ENCODE results near the gene WBP1L.
"Not testable (repeated sequence)": the region's sequence is repeated elsewhere in the genome, so short reads cannot be mapped to it uniquely, and the experiment has no call there.

Gene WBP1L

DNA sequence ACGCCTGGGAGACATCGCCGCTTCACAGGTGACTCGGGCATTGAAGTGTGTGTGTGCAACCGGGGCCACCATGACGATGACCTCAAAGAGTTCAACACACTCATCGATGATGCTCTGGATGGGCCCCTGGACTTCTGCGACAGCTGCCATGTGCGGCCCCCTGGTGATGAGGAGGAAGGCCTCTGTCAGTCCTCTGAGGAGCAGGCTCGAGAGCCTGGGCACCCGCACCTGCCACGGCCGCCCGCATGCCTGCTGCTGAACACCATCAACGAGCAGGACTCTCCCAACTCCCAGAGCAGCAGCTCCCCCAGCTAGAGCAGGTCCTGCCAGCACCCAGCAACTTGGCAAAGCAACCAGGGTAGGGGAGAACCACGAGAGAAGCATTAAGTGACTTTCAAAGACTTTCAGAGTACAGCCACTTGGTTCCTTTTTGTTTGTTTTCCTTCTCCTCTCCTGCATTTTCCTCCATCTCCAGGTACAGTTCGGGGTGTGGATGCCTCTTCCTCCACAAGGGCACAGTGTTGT lies 69.3 kb downstream of the WBP1L start:
- DNase-seq (ENCODE audit: low read depth) = no peak

- no peak for DNase-seq (ENCODE audit: low read depth)
These were observed 70.1 kb downstream of the WBP1L start for GRCh38 chr10:102813734-102814452.

DNA sequence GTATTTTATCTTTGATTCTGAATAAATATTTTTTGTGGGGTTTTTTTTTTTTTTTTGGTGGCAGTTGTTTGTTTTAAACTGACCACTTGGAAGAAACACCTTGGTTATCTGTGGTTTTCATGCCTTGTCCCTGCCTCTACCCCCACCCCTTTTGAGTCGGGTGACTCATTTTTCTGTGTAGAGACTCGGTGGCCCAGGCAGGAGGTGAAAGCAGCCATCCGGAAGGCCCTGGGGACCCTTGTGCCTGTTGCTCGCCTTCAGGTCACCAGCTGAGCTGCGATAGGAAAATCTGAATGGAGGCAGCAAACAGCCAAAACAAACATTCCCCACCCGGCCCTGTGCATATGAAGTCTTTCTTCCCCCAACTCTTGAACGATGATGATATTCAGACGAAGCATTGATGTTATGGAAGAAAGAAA lies 70.7 kb downstream of the WBP1L start:
- no peak for DNase-seq (ENCODE audit: low read depth)

DNA sequence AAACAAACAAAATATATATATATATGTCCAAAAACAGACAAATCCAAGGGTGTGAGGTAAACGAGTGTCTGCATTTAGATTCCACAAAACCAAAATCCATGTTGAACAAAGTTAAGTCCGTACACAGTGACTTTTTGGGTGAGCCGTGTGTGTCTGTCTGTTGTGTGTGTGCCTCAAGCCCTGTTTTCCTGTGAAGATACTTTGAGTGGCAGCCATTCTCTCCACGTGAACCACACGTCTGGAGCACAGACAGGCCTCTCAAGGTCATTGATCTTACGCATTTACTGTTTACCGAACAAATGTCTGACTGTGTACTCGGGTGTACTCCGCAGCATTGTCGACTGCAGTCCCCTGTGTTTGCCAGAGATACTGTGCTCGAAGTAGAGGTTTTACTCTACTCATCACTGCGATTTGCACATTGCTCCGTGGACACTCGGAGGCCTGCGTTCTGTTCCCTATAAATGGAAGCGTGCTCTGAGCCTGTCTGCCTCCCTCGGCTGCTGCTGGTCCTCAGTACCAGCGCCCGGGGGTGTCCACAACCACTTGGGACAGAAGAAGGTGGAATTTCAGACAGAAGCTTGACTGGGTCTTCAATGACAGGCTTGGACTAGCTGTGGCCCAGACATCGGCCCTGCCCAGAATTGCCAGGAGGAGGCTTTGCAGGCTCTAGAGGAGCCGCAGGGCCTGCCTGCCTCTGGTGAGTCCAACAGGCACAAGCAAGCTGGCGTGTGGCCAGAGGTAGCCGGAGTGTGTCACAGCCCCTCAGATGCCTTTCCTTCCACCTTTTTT lies 71.3 kb downstream of the WBP1L start:
- DNase-seq (ENCODE audit: low read depth) = no peak

DNA sequence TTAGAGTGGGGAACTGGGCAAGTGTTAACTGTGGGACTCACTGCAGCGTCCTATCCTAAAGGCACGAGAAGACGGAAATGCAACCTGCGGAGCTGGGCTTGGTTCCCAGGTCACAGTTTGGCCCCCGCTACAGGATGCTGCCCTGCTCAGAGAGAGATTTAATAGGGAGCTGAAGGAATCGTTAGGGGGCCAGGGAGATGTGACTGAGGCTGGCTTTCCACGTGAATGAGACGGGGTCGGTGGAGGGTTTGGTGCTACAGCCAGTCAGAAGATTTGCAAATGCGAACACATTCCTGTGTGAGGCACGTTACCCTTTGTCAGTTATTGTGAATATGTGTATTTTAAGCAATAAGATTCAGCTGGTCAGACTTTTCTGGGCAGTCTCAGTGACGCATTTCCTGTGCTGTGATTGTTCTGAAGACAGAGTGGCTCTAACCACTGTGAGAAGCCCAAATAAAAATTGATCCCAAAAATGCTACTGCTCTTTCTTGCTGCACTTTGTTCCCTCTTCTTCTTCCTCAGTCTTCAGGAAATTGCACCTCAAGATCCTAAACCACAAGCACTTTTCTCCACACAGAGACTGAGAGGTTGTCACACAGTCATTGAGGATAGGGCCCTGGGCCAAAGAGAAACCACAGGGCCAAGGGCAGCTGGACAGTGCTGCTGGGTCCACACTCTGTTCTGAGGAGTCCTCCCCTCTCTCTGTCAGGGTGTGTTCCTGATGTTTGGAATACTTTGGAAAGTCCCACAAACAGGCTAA lies 72.2 kb downstream of the WBP1L start:
- no peak for DNase-seq (ENCODE audit: low read depth)

GRCh38 chr10:102817175-102817574 lies 73.4 kb downstream of the WBP1L start:
- DNase-seq (ENCODE audit: low read depth) = no peak

GRCh38 chr10:102819054-102819453 lies 75.3 kb downstream of the WBP1L start:
- DNase-seq (ENCODE audit: low read depth) = no peak

GRCh38 chr10:102820008-102820407 lies 76.3 kb downstream of the WBP1L start:
- not testable (repeated sequence) for DNase-seq (ENCODE audit: low read depth)

DNA sequence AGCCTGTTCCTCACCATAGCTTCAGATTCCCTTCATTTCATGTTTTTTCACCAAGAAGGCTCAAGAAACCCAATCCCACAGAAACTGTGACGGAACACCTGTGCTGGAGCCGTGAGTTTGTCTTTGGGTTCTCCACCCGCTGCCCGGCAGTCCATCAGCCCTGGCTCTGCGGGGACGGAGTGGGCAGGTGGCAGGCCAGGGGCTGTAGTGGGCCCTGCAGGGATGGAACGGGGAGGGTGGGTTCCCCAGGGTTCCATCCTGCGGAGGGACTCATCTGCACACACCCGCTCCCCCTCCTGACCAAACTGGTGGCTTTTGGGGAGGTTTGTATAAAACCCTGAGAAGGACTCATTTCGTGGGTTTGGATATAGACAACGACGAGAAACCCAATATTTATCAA lies 78.5 kb downstream of the WBP1L start:
- no peak for DNase-seq (ENCODE audit: low read depth)

- no peak for DNase-seq (ENCODE audit: low read depth)
These were observed 80.9 kb downstream of the WBP1L start for GRCh38 chr10:102824664-102825063.

DNA sequence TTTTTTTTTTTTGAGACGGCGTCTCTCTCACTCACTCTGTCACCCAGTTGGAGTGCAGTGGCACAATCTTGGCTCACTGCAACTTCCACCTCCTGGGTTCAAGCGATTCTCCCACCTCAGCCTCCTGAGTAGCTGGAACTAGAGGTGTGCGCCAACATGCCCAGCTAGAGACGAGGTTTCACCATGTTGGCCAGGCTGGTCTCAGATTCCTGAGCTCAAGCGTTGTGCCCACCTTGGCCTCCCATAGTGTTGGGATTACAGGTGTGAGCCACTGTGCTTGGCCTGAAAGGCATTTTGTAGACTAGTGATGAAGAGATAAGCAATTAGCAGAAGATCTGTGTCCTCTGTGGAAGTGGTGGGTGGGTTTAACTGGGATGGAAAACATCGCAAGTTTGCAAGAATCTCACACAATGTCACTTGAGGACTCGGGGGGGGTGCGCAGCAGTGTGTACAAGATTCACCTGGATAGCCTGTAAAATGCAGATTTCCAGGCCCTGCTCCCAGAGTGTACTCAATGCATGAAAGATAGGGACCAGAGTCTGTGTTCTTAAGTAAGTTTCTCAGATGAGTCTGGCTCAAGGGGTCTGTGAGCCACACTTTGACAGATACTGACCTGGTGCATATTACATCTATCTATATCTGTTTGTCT lies 82.5 kb downstream of the WBP1L start:
- DNase-seq (ENCODE audit: low read depth) = no peak

DNA sequence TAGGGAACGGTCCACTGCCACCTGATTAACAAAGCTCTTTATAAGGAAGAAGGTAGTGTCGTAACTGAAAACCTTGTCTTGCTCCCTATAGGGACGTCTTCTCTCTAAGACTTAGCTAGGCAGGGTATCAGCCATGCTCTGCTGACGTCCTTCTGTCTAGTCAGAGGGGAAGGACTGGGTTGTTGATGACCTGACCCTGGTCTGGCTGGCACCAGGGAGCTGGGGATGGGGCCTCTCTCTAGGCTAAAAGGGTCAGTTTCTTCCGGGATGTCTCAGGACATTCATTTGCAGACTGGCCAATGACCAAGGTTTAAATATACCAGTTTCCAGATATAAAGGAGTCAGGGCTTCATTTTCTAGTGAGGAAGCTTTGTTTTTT lies 83.8 kb downstream of the WBP1L start:
- no peak for DNase-seq (ENCODE audit: low read depth)

GRCh38 chr10:102831322-102832071 lies 87.7 kb downstream of the WBP1L start:
- DNase-seq (ENCODE audit: low read depth) = no peak

DNA sequence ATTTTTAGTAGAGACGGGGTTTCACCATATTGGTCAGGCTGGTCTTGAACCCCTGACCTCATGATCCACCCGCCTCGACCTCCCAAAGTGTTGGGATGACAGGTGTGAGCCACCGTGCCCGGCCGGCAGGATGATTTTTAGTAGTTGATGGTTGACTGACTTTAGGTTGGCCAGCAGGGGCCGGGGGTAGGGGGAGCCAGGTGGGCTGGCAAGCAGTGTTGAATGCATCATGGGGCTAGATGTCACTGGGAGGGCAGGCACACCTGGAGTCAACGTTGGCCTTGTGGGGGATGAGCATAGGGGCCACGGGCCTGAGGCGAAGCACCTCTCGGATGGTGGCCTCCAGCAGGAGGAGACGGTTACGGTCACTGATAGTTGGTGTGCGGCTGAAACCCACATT lies 88.5 kb downstream of the WBP1L start:
- DNase-seq (ENCODE audit: low read depth) = no peak

DNA sequence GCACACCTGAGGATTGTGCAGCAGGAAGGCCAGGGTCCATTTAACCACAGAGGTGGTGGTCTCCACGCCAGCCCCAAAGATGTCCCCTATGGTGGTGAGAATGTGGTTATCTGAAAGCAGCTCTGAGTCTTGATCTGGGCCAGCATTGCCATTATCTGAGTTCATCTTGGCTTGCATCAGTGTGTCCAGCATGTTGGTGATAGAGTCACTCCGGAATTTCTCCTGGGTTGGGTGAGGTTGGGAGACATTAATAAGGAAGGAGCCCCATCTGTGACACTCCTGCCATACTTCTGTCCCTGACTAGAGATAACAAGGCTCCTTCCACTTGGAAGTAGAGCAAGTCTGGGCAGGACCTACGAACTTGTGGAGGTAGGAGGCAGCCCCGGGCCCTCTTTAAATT lies 89.2 kb downstream of the WBP1L start:
- no peak for DNase-seq (ENCODE audit: low read depth)

- no peak for DNase-seq (ENCODE audit: low read depth)
These were observed 90.4 kb downstream of the WBP1L start for GRCh38 chr10:102834143-102834542.

- DNase-seq (ENCODE audit: low read depth) = peak; percentile 27
These were observed 91.3 kb downstream of the WBP1L start for GRCh38 chr10:102835007-102835482.

DNA sequence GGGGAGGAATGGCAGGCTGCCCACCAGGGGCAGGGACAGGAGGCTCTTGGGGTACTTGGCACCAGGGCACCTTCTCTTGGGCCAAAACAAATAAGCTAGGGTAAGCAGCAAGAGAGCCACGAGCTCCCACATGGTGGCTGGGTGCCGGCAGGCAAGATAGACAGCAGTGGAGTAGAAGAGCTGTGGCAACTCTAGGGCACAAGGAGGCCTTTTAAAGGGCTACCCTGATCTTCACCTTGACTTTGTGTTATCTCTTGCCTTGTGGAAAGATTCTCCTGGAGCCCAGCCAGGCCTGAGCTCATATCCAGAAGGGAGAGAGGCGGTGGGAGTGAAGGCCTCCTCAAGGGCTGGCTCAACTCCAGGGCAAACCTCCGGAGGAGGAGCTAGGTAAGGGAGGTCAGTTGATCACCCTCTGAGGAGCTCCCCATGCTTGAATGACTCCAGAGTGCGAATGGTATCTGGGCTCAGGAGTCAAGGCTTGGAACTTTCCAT lies 93.5 kb downstream of the WBP1L start, which contains the start of gene CYP17A1:
Gene CYP17A1, minus strand, starts transcription at position 184 of the 492 bp plus-strand sequence. Its CDS starts 52 bp downstream, at position 132.
- DNase-seq (ENCODE audit: low read depth) = no peak

DNA sequence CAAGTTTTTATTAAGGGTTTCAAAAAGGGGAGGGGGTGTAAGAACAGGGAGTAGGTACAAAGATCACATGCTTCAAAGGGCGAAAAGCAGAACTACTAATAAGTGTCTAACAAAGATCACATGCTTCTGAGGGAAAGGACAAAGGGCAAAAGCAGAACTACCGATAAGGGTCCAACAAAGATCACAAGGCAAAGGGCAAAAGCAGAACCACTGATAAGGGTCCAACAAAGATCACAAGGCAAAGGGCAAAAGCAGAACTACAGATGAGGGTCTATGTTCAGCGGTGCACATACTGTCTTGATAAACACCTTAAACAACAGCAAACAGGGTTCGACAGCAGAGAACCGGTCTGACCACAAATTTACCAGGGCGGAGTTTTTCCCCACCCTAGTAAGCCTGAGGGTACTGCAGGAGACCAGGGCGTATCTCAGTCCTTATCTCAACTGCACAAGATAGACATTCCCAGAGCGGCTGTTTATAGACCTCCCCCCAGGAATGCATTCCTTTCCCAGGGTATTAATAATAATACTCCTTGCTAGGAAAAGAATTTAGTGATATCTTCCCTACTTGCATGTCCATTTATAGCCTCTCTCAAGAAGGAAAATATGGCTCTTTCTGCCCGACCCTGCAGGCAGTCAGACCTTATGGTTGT lies 94.7 kb downstream of the WBP1L start:
- DNase-seq (ENCODE audit: low read depth) = not testable (repeated sequence)

DNA sequence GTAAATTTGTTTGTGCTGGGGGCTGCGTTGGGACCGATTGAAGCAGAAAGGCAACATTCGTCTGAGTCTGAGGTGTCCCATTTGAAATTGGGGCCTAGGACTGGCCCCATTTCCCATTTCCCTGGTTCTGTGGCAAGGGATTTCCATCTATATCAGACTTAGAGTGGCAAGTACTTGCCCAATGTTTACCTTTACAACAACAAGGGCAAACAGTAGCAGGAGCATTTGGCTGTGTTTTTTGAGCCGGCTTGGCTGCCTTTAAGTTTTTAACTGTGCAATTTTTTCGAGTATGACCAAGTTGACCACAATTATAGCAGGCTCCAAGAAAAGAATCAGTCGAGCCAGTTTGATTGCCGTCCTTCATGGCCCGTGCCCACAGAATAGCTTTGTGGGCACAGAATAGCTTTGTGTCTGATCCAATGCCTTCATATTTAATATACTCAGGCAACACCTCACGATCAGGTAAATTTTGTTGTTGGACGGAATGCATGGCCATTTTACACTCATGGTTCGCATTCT lies 98.1 kb downstream of the WBP1L start:
- DNase-seq (ENCODE audit: low read depth) = no peak

Data from HS-27A (cell line).